Keratinocyte (primary cell): ENCODE data around the gene TMEM233. TPM values are rescaled to one million over a fixed set of nuclear protein-coding genes. Genes with fewer than 3 reads are reported as not detected.

ENCODE experiments used
- DNase-seq: peaks from one replicate; pipeline ENCODE4 v3.0.0-alpha.2; 2011; ENCODE audit warnings: low read depth, missing footprints, low spot score
- FAIRE-seq: peaks from 2 replicates; lab custom pipeline; 2011; peaks lifted over from hg19 to GRCh38; lab: Jason Lieb, UNC
- H2AFZ ChIP-seq: 2 replicates; pipeline ENCODE4 v1.6.0; 2012; ENCODE audit warnings: low read length, control low read depth, inconsistent platforms; ENCODE audit not compliant: control insufficient read depth
- H3K27ac ChIP-seq: 2 replicates; pipeline ENCODE4 v1.5.1; 2011; ENCODE audit warnings: low read length; ENCODE audit not compliant: control insufficient read depth, insufficient read depth
- H3K27me3 ChIP-seq: 3 replicates; pipeline ENCODE4 v1.6.0; 2011; ENCODE audit warnings: low read length; ENCODE audit not compliant: control insufficient read depth, insufficient read depth; ENCODE audit errors: extremely low read depth
- H3K36me3 ChIP-seq, 2 experiments: 2 replicates in 1 of 2; 3 replicates in 1 of 2; pipeline ENCODE4 v1.5.1; 2011; ENCODE audit warnings: low read length in 2 of 2, mild to moderate bottlenecking in 1 of 2; ENCODE audit not compliant: control insufficient read depth in 2 of 2, insufficient read depth in 2 of 2; ENCODE audit errors: extremely low read depth in 1 of 2
- H3K4me1 ChIP-seq: 3 replicates; pipeline ENCODE4 v1.5.1; 2011; ENCODE audit warnings: low read length; ENCODE audit not compliant: control insufficient read depth, insufficient read depth; ENCODE audit errors: extremely low read depth
- H3K4me2 ChIP-seq: 3 replicates; pipeline ENCODE4 v1.6.0; 2011; ENCODE audit warnings: low read depth, low read length; ENCODE audit not compliant: control insufficient read depth, insufficient read depth; ENCODE audit errors: extremely low read depth
- H3K4me3 ChIP-seq, 3 experiments: fragments of 200-600 bp in 1 of 3; sonication (generic) in 1 of 3; 2 replicates in 2 of 3; 3 replicates in 1 of 3; pipeline ENCODE4 v1.5.1; 2011 to 2016; ENCODE audit warnings: low read length in 3 of 3, mild to moderate bottlenecking in 3 of 3, control low read depth in 2 of 3, inconsistent platforms in 1 of 3, low read depth in 1 of 3, mixed read lengths in 1 of 3, mixed run types in 1 of 3, moderate library complexity in 1 of 3; ENCODE audit not compliant: control insufficient read depth in 2 of 3, insufficient read depth in 2 of 3; ENCODE audit errors: extremely low read depth in 1 of 3
- H3K79me2 ChIP-seq: 2 replicates; pipeline ENCODE4 v1.6.0; 2012; ENCODE audit warnings: low read length; ENCODE audit not compliant: control insufficient read depth, insufficient read depth
- H3K9ac ChIP-seq: 3 replicates; pipeline ENCODE4 v1.6.0; 2011; ENCODE audit warnings: low read length; ENCODE audit not compliant: control insufficient read depth, insufficient read depth; ENCODE audit errors: extremely low read depth
- H3K9me1 ChIP-seq: 3 replicates; pipeline ENCODE4 v1.6.0; 2011; ENCODE audit warnings: low read length; ENCODE audit not compliant: control insufficient read depth, insufficient read depth; ENCODE audit errors: extremely low read depth
- H3K9me3 ChIP-seq: 2 replicates; pipeline ENCODE4 v1.5.1; 2012; ENCODE audit warnings: low read depth, low read length; ENCODE audit not compliant: control insufficient read depth
- H4K20me1 ChIP-seq: 3 replicates; pipeline ENCODE4 v1.6.0; 2011; ENCODE audit warnings: low read length; ENCODE audit not compliant: control insufficient read depth, insufficient read depth; ENCODE audit errors: extremely low read depth
- CTCF ChIP-seq, 3 experiments: IDR thresholded peaks in 1 of 3; conservative IDR thresholded peaks in 1 of 3; optimal IDR thresholded peaks in 1 of 3; 2 replicates in 2 of 3; 3 replicates in 1 of 3; pipeline versions ENCODE3 to v1.5.1; 2011; ENCODE audit warnings: low read length in 3 of 3, mild to moderate bottlenecking in 3 of 3, moderate library complexity in 2 of 3, control low read depth in 1 of 3, inconsistent platforms in 1 of 3; ENCODE audit not compliant: insufficient read depth in 2 of 3; ENCODE audit errors: extremely low read depth in 1 of 3
- EZH2 ChIP-seq: IDR thresholded peaks from one replicate; pipeline ENCODE4 v1.6.1; 2012; ENCODE audit warnings: inconsistent platforms, mild to moderate bottlenecking, low read length, moderate library complexity
- dilution Hi-C: fragments of 300-500 bp; cut with MboI; formaldehyde crosslinking; loops from one replicate; pipeline ENCODE4 v1.7.0; 2020; ENCODE audit warnings: low sequenced_read_pairs; ENCODE audit not compliant: extremely low pct_ligation_motif_present
- polyA plus RNA-seq, 5 experiments: library from polyadenylated mRNA; depleted of rRNA in 3 of 5; stranded (reverse) in 3 of 5; stranded (forward) in 1 of 5; unstranded in 1 of 5; fragments of >200 nt; gene quantifications; 1 replicate in 1 of 5; 2 replicates in 3 of 5; 3 replicates in 1 of 5; pipeline versions ENCODE4 v1.2.1 to v1.2.3, GENCODE V29; 2011 to 2012; ENCODE audit warnings: missing spikeins in 2 of 5, low read depth in 1 of 5, low replicate concordance in 1 of 5

The TMEM233 gene
- polyA plus RNA-seq, 1 donor (not counting 4 experiments of a cell fraction or from before 2014, with no cell fraction given), result not detected

DNA sequence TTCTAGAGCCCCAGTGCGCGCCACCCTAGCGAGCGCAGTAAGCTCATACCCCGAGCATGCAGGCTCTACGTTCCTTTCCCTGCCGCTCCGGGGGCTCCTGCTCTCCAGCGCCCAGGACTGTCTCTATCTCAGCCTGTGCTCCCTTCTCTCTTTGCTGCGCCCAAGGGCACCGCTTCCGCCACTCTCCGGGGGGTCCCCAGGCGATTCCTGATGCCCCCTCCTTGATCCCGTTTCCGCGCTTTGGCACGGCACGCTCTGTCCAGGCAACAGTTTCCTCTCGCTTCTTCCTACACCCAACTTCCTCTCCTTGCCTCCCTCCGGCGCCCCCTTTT lies 791 bp downstream of the TMEM233 start:
- TF ChIP-seq EZH2 (no peak), CTCF (optimal IDR thresholded peaks at IDR 0.05 in 1 of 3, IDR thresholded peaks at IDR 0.05 in 1 of 3, conservative IDR thresholded peaks at IDR 0.05 in 1 of 3; ENCODE audit: extremely low read depth in 1 of 3, insufficient read depth in 2 of 3, low read length in 3 of 3) (no peak)
- Histone ChIP-seq H4K20me1 (no peaks in the 10 kb centered on the region), H2AFZ (no peak overlapping the region), H3K4me3 (no peak overlapping the region), H3K4me2 (no peak overlapping the region), H3K27ac (no peak overlapping the region), H3K4me1 (no peaks in the 10 kb centered on the region), H3K9me3 (no peaks in the 10 kb centered on the region), H3K9me1 (no peaks in the 10 kb centered on the region), H3K27me3 (peaks cover 34% of the 10 kb centered on the region), H3K9ac (no peak overlapping the region), H3K36me3 (no peaks in the 10 kb centered on the region), H3K79me2 (no peaks in the 10 kb centered on the region)
- dilution Hi-C loops, result no loop called here
- no peak for DNase-seq
- no peak for FAIRE-seq

GRCh38 chr12:119594772-119595445 lies 1.3 kb downstream of the TMEM233 start:
- no peak for TF ChIP-seq CTCF (optimal IDR thresholded peaks at IDR 0.05 in 1 of 3, IDR thresholded peaks at IDR 0.05 in 1 of 3, conservative IDR thresholded peaks at IDR 0.05 in 1 of 3; ENCODE audit: extremely low read depth in 1 of 3, insufficient read depth in 2 of 3, low read length in 3 of 3)
- TF ChIP-seq EZH2, result no peak
- Histone ChIP-seq H3K27me3 (peaks cover 34% of the 10 kb centered on the region), H3K4me1 (no peaks in the 10 kb centered on the region), H3K9me3 (no peaks in the 10 kb centered on the region), H4K20me1 (no peaks in the 10 kb centered on the region), H3K9ac (no peak overlapping the region), H3K9me1 (no peaks in the 10 kb centered on the region), H3K4me2 (no peak overlapping the region), H3K36me3 (no peaks in the 10 kb centered on the region), H2AFZ (no peak overlapping the region), H3K27ac (no peak overlapping the region), H3K4me3 (no peak overlapping the region), H3K79me2 (no peaks in the 10 kb centered on the region)
- no peak for FAIRE-seq
- DNase-seq, result no peak
- dilution Hi-C loops, result no loop called here
